Measurements from ENCODE around the gene CCDC117. TPM values are rescaled to one million over a fixed set of nuclear protein-coding genes. Genes with fewer than 3 reads are reported as not detected.
A peak's percentile ranks its signal among the peaks of the same experiment; 100 is the strongest.
"Not testable (repeated sequence)": the region's sequence is repeated elsewhere in the genome, so short reads cannot be mapped to it uniquely, and the experiment has no call there.

CCDC117 gene
- total RNA-seq, 1 donor from 2014 or later = 27.6 TPM

- peak; percentile 66 for DNase-seq (ENCODE audit: low spot score)
- ATAC-seq = peak; percentile 49
These were observed 27.3 kb downstream of the CCDC117 start for GRCh38 chr22:28799606-28800307.

- peak; percentile 98 for DNase-seq (ENCODE audit: low spot score)
- ATAC-seq = peak; percentile 85
These were observed 28.0 kb downstream of the CCDC117 start, which contains the start of gene XBP1 for GRCh38 chr22:28800308-28801041. Gene XBP1 (minus strand): TSS chr22:28800569.

GRCh38 chr22:28801845-28802594, 29.5 kb downstream of the CCDC117 start:
- ATAC-seq (peak; percentile 54), DNase-seq (ENCODE audit: low spot score) (peak; percentile 87)

- no peak for ATAC-seq
These were observed 30.2 kb downstream of the CCDC117 start for GRCh38 chr22:28802595-28803123.

GRCh38 chr22:28805426-28805825, 32.9 kb downstream of the CCDC117 start:
- not testable (repeated sequence) for DNase-seq (ENCODE audit: low spot score); ATAC-seq

More at GRCh38 chr22:28802595-28803123, 30.2 kb downstream of the CCDC117 start:
- no peak for DNase-seq (ENCODE audit: low spot score)

GRCh38 chr22:28808716-28809355, 36.3 kb downstream of the CCDC117 start:
- ATAC-seq = peak; percentile 6
- DNase-seq (ENCODE audit: low spot score) = no peak

- ATAC-seq = no peak
- no peak for DNase-seq (ENCODE audit: low spot score)
These were observed 38.5 kb downstream of the CCDC117 start for GRCh38 chr22:28810821-28811491.

GRCh38 chr22:28812516-28812915, 40.0 kb downstream of the CCDC117 start:
- DNase-seq (ENCODE audit: low spot score) (peak; percentile 73), ATAC-seq (peak; percentile 42)

GRCh38 chr22:28813772-28814518, 41.5 kb downstream of the CCDC117 start:
- ATAC-seq (peak; percentile 74), DNase-seq (ENCODE audit: low spot score) (peak; percentile 93)

GRCh38 chr22:28815111-28815510, 42.6 kb downstream of the CCDC117 start:
- DNase-seq (ENCODE audit: low spot score) = no peak
- no peak for ATAC-seq

- DNase-seq (ENCODE audit: low spot score) (no peak), ATAC-seq (no peak)
These were observed 43.2 kb downstream of the CCDC117 start for GRCh38 chr22:28815729-28816128.

GRCh38 chr22:28817064-28817463, 44.6 kb downstream of the CCDC117 start:
- no peak for ATAC-seq
- DNase-seq (ENCODE audit: low spot score) = no peak

GRCh38 chr22:28817919-28818859, 45.7 kb downstream of the CCDC117 start:
- DNase-seq (ENCODE audit: low spot score) (peak; percentile 75), ATAC-seq (peak; percentile 27)

- ATAC-seq = peak; percentile 77
- peak; percentile 91 for DNase-seq (ENCODE audit: low spot score)
These were observed 47.0 kb downstream of the CCDC117 start for GRCh38 chr22:28819253-28820096.

GRCh38 chr22:28820885-28821284, 48.4 kb downstream of the CCDC117 start:
- ATAC-seq = no peak
- DNase-seq (ENCODE audit: low spot score) = no peak

- ATAC-seq = peak; percentile 70
- peak; percentile 84 for DNase-seq (ENCODE audit: low spot score)
These were observed 49.0 kb downstream of the CCDC117 start for GRCh38 chr22:28821452-28821851.

GRCh38 chr22:28822930-28823551, 50.5 kb downstream of the CCDC117 start:
- ATAC-seq (peak; percentile 31), DNase-seq (ENCODE audit: low spot score) (no peak)
